ENCODE results near the gene CSNK2A3. TPM values are rescaled to one million over a fixed set of nuclear protein-coding genes. Genes with fewer than 3 reads are reported as not detected.

CSNK2A3 gene
- total and polyA plus RNA-seq, 2 of the 13 experiments (the other 11 are each of a cell fraction or from before 2014, with no cell fraction given): 1.7 to 3.5 TPM

DNA sequence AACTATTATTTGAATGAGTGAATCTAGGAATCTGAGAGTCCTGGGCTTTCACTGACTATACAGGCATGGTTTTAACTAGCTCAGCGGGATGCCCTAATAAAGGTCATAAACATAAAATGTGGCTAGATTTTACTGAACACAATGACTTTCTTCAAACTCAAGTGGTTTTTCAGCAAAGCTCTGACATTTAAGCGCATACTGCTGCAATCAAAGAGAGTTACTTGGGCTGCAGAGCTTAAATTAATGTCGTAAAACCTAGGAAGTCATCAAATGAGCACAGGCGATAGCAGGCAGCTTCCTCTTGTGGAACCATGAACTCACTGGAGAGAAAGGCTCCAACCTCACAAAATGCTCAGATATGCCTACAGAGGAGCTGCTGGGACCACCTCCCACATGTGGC lies 6.7 kb downstream of the CSNK2A3 start:
- CTCF ChIA-PET (ENCODE audit: low intra/inter-chr PET ratio, low total read pairs): no interaction called here
- POLR2A ChIA-PET: no interaction called here
- intact Hi-C loops (cut with micrococcal nuclease; ENCODE audit: unreplicated experiment) (no loop called here), in situ Hi-C loops (cut with HindIII; ENCODE audit: extremely low pct_ligation_motif_present, low pct_unique_long_range_greater_than_20kb) (no loop called here)
- no peaks in the 10 kb centered on the region for H3K9me3 ChIP-seq (ENCODE audit: low read length)
- DNase-seq (ENCODE audit: low spot score) (no peak), FAIRE-seq (no peak), ATAC-seq (no peak)
- H4K20me1 ChIP-seq (ENCODE audit: insufficient read depth, low read length): no peaks in the 10 kb centered on the region
- BruUV-seq (replicated peaks): no TSS peak
- TF ChIP-seq RARG (CRISPR knock-in tag; IDR thresholded peaks at IDR 0.05; ENCODE audit: low read depth) (no peak), ZNF619 (CRISPR knock-in tag; IDR thresholded peaks at IDR 0.05) (no peak)
- H3K36me3 ChIP-seq (replicated peaks in 1 of 2; ENCODE audit: control insufficient read depth in 1 of 2, insufficient read depth in 2 of 2, low read length in 2 of 2): no peaks in the 10 kb centered on the region
- no peaks in the 10 kb centered on the region for H3K4me1 ChIP-seq (ENCODE audit: insufficient read depth, low read length)
- no peak overlapping the region for H3K9ac ChIP-seq (ENCODE audit: insufficient read depth, low read depth, low read length)
- WGBS (ENCODE audit: low lambda C conversion rate): 35% methylated on average over 4 of the region's 4 CpGs
- no peak overlapping the region for H2AFZ ChIP-seq (ENCODE audit: low read length)
- H3K27me3 ChIP-seq (ENCODE audit: control insufficient read depth in 1 of 2, insufficient read depth in 2 of 2, low read length in 2 of 2): peaks cover 4 to 9% of the 10 kb centered on the region in 2 experiments; a peak in 3 of 5 replicates
- H3K4me3 ChIP-seq (replicated peaks in 1 of 3; ENCODE audit: insufficient read depth in 1 of 3, low read depth in 2 of 3, low read length in 3 of 3): no peak overlapping the region
- no peak overlapping the region for H3K4me2 ChIP-seq (ENCODE audit: low read depth, low read length)
- H3K79me2 ChIP-seq (ENCODE audit: insufficient read depth, low read length): no peaks in the 10 kb centered on the region
- no peak overlapping the region for H3K27ac ChIP-seq (ENCODE audit: extremely low read length, insufficient read depth, low read length)

DNA sequence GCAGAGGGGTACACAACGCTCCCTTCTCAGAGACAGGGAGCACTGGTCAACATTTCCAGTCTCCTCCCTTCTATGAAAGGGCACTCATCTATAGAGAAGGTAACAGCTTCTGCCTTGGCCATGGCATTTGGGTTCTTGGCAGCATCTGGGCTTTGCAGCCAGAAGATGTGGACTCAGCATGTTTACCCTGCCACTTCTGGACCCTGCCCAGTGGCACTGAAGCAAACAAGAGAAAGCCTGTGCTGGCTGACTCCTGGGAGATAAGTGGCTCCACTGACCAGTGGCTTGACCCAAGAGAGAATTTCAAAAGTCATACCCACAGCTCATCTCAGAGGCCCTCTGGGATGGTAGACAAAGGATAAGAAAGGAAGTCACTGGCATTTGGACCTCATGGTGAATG lies 8.0 kb downstream of the CSNK2A3 start:
- ChIA-PET POLR2A (no interaction called here), CTCF (ENCODE audit: low intra/inter-chr PET ratio, low total read pairs) (no interaction called here)
- H3K27ac ChIP-seq (ENCODE audit: extremely low read length, insufficient read depth, low read length): no peak overlapping the region
- no peaks in the 10 kb centered on the region for H3K9me3 ChIP-seq (ENCODE audit: low read length)
- H4K20me1 ChIP-seq (ENCODE audit: insufficient read depth, low read length): no peaks in the 10 kb centered on the region
- no peak overlapping the region for H3K4me2 ChIP-seq (ENCODE audit: low read depth, low read length)
- no peak overlapping the region for H3K9ac ChIP-seq (ENCODE audit: insufficient read depth, low read depth, low read length)
- peaks cover 5 to 9% of the 10 kb centered on the region in 2 experiments; a peak in 3 of 5 replicates for H3K27me3 ChIP-seq (ENCODE audit: control insufficient read depth in 1 of 2, insufficient read depth in 2 of 2, low read length in 2 of 2)
- H3K4me3 ChIP-seq (replicated peaks in 1 of 3; ENCODE audit: insufficient read depth in 1 of 3, low read depth in 2 of 3, low read length in 3 of 3): no peak overlapping the region
- intact Hi-C loops (cut with micrococcal nuclease; ENCODE audit: unreplicated experiment) (no loop called here), in situ Hi-C loops (cut with HindIII; ENCODE audit: extremely low pct_ligation_motif_present, low pct_unique_long_range_greater_than_20kb) (no loop called here)
- TF ChIP-seq POGZ (CRISPR knock-in tag; IDR thresholded peaks at IDR 0.05) (no peak), ZNF883 (CRISPR knock-in tag; IDR thresholded peaks at IDR 0.05; ENCODE audit: not compliant biosample characterization) (no peak), FOXA1 (IDR thresholded peaks at IDR 0.05) (no peak), FOXA1 (CRISPR knock-in tag; IDR thresholded peaks at IDR 0.05) (no peak), RBM39 (IDR thresholded peaks at IDR 0.05; ENCODE audit: low read depth, low read length, poor library complexity, severe bottlenecking) (no peak), SMAD1 (CRISPR knock-in tag; IDR thresholded peaks at IDR 0.05; ENCODE audit: borderline replicate concordance, low read depth) (no peak), SRSF1 (optimal IDR thresholded peaks at IDR 0.05; ENCODE audit: low read depth, low read length) (no peak)
- TF ChIP-seq, protein P1, sequence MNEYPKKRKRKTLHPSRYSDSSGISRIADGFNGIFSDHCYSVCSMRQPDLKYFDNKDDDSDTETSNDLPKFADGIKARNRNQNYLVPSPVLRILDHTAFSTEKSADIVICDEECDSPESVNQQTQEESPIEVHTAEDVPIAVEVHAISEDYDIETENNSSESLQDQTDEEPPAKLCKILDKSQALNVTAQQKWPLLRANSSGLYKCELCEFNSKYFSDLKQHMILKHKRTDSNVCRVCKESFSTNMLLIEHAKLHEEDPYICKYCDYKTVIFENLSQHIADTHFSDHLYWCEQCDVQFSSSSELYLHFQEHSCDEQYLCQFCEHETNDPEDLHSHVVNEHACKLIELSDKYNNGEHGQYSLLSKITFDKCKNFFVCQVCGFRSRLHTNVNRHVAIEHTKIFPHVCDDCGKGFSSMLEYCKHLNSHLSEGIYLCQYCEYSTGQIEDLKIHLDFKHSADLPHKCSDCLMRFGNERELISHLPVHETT (CRISPR knock-in tag; conservative IDR thresholded peaks at IDR 0.05): no peak
- TF ChIP-seq, protein P2, sequence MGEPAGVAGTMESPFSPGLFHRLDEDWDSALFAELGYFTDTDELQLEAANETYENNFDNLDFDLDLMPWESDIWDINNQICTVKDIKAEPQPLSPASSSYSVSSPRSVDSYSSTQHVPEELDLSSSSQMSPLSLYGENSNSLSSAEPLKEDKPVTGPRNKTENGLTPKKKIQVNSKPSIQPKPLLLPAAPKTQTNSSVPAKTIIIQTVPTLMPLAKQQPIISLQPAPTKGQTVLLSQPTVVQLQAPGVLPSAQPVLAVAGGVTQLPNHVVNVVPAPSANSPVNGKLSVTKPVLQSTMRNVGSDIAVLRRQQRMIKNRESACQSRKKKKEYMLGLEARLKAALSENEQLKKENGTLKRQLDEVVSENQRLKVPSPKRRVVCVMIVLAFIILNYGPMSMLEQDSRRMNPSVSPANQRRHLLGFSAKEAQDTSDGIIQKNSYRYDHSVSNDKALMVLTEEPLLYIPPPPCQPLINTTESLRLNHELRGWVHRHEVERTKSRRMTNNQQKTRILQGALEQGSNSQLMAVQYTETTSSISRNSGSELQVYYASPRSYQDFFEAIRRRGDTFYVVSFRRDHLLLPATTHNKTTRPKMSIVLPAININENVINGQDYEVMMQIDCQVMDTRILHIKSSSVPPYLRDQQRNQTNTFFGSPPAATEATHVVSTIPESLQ (CRISPR knock-in tag; conservative IDR thresholded peaks at IDR 0.05): no peak
- TF ChIP-seq, protein P3, sequence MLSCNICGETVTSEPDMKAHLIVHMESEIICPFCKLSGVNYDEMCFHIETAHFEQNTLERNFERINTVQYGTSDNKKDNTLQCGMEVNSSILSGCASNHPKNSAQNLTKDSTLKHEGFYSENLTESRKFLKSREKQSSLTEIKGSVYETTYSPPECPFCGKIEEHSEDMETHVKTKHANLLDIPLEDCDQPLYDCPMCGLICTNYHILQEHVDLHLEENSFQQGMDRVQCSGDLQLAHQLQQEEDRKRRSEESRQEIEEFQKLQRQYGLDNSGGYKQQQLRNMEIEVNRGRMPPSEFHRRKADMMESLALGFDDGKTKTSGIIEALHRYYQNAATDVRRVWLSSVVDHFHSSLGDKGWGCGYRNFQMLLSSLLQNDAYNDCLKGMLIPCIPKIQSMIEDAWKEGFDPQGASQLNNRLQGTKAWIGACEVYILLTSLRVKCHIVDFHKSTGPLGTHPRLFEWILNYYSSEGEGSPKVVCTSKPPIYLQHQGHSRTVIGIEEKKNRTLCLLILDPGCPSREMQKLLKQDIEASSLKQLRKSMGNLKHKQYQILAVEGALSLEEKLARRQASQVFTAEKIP (CRISPR knock-in tag; IDR thresholded peaks at IDR 0.05; ENCODE audit: borderline replicate concordance): no peak
- no peak overlapping the region for H2AFZ ChIP-seq (ENCODE audit: low read length)
- BruUV-seq (replicated peaks): no TSS peak
- H3K36me3 ChIP-seq (replicated peaks in 1 of 2; ENCODE audit: control insufficient read depth in 1 of 2, insufficient read depth in 2 of 2, low read length in 2 of 2): no peaks in the 10 kb centered on the region
- no peak for DNase-seq (ENCODE audit: low spot score)
- FAIRE-seq: no peak
- H3K4me1 ChIP-seq (ENCODE audit: insufficient read depth, low read length): no peaks in the 10 kb centered on the region
- no peak for ATAC-seq
- 8% methylated on average over 1 of the region's 1 CpG for WGBS (ENCODE audit: low lambda C conversion rate)
- H3K79me2 ChIP-seq (ENCODE audit: insufficient read depth, low read length): no peaks in the 10 kb centered on the region

All from HepG2 (cell line).